NCI-H1092 (cell line): ENCODE results near the gene LMO2.

Source experiments
- DNase-seq: peaks from one replicate; lab custom pipeline; 2025; lab: John Stamatoyannopoulos, UW

LMO2 gene

DNA sequence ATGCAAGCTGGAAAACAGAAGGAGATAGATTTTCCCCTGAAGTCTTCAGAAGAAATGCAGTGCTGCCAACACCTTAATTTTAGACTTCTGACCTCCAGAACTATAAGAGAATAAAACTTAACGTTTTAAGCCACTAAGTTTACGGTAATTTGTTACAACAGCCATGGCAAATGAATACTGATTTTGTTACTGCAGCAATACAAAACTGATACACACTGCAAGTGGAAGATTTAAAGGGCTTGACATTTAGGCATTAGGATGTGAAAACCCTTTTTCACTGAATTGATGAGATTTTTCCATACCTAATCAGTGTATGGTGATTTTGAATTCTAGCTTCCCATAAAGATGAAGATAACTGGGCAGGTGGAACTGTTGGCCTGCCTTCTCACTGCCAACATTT is 22.1 kb upstream of the LMO2 start:
- no peak for DNase-seq

DNA sequence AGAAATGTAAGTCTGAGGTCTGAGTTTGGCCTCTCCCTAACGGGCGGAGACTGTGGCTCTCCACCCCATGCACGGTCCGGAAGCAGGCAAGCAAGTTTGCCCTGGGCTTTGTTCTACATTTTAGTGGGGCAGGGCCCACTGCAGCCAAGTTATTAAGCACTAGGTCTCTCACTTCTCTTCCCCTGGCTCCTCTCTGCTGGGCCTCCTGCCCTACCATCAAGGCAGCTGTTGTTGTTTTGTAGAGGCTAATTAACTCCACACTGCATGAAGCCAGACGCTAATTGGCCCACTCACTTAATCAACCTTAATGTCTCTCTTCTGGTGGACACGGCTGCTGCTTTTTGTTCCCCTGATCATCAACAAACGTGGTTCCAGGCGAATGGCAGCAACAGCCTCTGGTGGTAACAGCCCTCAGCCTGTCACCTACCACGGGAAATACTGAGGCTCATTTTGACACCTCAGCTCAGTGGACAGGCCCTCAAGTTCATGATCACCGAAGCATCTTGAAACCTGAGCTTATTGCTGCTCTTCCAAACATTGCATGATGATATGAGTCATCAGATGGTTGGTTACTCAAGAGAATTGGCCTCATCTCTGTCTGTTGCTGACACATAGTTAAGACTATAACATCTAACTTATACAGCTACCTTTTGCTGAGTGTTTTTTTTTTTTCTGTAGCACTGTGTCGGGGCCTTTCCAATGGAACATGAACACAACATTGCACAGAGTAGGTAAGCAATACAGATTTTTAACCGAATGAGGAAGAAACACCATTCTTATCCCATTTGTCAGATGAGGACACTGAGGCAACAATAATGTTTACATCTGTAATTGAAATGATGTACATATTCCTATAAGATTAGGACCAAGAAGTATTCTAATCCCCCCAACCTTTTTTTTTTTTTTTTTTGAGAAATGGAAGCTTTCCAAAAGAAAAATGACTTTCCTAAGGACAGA is 20.8 kb upstream of the LMO2 start:
- no peak for DNase-seq

DNA sequence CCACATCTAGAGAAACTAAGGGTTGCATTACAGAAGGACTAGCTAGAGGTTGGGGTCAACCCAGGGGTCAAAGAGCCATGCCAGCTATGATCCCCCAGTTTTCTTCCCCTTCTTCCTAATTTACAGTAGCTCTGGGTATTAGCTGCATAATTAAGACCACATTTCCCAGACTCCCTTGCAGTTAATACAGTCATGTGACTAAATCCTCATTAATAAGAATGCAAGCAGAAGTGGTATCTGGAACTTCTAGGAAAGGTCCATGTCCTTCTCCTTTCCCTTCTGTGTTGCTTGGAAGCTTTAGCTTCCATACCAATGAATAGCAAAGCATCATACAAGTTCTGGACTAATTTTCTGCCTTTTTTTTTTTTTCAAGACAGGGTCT is 19.1 kb upstream of the LMO2 start:
- no peak for DNase-seq

DNA sequence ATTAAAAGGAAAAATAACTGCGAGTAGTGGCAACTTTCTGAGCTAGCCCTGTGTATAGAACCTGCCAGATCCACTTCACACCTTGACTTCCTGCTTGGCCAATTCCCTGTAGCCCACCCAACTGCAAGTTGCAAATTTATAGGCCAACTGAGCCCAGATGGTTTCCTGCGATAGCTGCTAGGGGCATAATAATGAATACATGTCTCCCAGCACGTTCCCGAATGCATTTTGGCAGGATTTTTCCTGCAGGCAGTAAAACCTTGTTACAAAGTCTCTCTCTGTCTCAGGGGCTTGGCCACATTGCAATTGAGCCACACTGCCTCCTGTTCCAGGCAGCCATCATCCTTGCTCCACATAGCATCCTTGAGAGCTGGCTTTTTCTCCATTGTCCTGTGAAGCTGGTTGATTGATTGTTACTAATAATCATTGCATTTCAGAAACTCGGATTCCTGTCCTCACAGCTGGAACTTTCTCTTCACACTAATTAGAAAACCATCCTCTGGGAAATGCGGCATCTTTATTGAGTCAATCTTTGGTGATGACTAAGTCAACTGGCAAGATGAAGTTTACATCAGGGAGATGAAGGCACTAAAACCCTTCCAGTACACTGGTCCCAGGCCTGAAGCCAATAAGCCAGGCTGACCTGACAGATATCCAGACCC is 18.6 kb upstream of the LMO2 start:
- DNase-seq: no peak

DNA sequence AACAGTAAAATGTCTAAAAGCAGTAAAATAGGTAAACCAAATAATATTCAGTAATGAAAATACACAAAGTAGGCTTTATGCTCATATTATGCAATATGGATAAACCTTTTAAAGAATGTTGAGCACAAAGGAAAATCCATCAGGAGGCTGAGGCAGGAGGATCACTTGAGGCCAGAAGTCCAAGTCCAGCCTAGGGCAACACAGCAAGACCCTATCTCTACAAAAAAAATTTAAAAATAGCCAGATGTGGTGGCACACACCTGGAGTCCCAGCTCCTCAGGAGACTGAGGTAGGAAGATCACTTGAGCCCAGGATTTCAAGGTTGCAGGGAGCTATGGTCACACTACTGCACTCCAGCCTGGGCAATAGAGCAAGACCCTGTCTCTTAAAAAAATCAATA is 17.7 kb upstream of the LMO2 start:
- no peak for DNase-seq

DNA sequence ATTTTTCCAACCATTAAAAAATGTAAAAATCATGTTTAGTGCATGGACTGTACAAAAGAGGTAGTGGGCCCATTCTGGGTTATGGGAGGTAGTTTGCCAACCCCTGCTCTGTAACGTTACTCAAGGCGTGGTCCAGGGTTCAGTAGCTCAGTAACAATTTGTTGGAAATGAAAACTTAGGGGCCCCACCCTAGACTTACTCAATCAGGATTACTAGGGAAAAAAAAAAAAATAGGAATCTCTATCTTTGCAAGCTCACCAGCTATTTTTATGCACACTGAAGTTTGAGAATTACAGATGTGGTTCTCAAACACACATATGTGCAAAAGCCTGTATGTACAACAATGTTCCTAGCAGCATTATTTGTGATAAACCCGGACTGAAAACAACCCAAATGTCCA is 17.3 kb upstream of the LMO2 start:
- DNase-seq: no peak

DNA sequence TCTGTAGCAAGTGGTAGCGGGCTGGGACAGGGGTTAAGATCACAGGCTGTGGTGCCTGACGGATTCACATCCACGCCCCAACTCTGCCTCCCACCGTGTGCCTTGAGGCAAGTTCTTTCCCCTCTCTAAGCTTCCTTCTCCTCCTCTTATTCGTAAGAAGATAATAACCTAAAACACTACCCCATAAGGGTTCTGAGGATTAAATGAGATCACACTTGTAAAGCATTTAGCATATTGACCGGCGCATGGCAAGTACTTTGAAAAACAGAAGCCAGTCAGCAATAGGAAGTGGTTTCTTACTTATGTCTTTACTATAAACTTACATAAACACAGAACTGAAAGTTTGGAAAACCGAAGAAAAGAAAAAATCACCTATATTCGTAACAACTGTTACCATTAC is 15.5 kb upstream of the LMO2 start:
- no peak for DNase-seq

DNA sequence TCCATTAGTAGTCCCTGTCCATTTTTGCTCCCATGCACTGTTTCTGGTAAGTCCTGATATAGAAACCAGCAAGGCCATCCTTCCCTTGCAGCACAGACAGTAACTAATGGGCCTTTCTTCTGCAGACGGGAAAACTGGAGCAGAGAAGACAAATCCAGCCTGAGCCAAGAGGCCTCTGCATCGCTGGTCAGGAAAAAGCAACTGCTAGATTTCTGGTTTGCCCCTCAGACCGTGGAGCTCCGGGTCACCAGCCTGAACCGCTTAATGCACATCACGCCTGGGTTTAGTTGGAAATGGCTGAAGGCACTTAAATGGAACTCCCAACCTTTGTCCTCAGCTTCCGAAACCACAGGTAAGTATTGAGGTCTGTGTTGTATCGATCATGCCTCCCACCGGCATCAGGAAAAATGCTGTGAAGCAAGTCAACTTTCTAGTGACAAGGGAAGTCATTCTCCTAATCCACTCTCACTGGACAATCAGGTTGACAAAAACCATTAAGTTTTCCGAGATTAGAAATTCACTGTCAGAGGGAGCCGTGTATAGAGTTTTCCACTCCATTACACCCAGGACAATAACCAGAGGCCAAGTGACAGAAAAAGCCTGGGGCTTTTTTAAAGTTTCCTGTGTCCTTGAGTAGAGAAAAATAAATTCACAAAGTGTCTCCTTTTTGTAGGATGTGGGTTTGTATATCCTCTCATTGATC is 14.8 kb upstream of the LMO2 start:
- no peak for DNase-seq

DNA sequence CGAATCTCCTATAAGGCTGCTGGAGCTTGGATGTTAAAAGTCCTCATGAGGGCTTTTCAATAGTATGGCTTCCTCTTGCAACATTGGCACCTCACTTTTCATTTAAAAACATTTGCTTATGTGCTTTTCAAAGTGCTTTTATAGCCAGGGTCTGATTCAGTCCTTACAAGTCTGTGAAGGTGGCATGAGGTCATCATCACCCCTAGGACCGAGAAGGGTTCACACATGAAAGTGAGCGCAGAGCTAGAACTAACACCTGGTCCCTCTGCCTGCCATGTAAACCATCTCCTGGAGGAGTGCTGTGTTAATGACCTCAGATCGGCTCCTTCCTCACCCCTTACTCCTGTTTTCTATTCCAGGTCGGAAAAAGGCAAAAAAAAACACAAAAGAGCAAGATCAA is 12.2 kb upstream of the LMO2 start:
- DNase-seq: no peak

DNA sequence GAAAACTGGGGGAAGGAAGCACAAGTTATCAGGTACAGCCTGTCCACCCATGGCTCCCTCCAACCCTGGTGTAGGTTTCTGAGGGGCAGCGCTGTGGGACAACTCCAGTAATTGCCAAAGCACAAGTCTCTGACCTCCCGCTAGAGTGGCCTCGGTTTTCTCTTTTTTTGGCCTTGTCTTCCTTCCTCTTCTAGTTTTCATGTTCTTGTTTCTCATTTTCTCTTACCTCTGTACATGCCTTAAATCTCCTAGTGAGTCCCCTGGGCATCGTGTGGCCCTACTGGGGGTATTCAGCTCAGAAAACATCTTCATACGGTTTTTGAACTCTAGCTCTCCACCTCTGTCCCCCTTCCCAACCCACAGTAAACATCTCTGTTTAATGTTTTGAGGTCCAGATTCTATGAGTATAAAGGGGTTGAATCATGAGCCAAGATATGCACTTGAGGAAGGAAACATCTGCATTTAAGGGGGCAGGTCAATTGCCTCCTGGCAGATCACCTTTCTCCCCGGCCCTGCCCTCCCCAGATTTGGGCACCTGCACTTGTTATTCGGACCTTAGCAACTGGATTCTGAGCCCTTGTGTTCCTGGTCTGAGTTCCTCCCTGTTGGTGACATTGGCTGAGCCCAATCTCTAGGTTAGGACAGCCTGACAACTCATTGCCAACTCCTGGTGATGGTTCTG is 8.4 kb upstream of the LMO2 start:
- no peak for DNase-seq

DNA sequence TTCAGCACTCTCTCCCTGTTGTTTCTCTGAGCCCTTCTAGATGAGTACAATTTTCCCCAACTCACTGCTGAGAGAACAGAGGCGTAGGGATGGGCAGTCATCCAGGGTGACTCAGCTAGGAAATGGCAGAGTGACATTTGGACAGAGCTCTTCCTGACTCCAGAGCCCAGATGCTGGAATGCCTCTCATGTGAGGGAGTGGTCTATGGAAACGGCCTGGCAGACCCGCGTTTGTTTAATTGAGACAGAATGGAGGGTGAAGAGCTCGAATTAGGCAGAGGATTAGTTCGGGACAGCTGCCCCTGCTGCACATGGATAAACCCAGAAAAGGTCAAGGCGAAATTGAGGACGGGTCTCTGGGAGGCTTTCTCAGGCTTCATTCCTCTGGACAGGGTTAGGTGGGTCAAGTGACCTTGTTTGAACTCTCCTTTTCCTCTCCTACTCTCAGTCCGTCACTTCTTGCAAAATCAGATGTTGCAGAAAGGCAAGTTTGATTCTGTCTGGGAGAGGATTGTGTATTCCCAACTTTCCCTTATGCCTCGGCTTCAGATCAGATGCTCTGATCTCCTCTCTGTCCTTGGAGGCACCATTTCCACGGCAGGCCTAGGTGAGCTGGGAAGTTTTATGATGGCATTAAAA is 7.6 kb upstream of the LMO2 start:
- DNase-seq: no peak

DNA sequence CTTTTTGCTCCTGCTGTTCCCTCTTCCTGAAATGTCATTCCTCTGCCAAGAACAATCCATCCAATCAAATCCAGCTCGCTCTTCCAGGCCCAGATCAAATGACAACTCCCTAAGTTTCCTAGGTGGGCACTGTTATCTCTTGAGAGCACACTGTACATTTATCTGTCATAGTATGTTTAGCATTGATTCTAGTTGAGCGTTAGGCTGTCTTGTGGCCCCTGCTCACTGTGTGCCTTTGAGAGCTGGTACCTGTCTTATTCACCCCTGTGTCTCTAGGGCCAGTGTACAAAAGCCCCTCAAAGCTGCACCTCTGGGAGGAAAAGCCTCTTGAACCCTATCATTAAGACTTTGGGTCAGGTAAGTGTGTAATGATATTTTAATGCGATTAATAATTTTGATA is 7.1 kb upstream of the LMO2 start:
- no peak for DNase-seq

DNA sequence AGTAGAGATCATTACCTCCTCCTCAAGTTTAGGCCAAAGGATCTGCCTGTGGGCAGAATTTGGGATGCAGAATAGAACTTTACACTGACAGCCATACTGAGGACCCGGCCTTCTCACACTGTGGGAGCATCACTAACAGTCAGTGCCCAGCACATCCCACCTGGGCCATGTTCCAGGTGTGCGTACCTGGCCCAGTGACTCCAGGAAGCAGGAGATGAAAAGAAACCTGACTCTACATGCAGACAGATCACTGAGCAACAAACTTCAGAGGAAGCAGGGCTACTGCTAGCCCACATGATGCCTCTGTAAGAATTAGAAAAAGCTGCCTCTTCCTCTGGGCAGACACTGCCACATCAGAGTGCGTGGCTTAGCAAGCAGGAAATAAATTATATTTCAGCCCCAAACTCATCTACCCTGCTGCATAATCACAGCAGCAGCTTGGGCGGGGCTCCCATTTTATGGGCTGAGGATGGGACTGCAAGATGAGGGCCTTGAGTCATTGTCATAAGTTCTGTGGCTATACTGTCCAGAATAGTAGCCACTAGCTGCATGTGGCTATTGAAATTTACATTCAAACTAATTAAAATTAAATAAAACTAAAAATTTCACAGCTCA is 6.0 kb upstream of the LMO2 start:
- no peak for DNase-seq

DNA sequence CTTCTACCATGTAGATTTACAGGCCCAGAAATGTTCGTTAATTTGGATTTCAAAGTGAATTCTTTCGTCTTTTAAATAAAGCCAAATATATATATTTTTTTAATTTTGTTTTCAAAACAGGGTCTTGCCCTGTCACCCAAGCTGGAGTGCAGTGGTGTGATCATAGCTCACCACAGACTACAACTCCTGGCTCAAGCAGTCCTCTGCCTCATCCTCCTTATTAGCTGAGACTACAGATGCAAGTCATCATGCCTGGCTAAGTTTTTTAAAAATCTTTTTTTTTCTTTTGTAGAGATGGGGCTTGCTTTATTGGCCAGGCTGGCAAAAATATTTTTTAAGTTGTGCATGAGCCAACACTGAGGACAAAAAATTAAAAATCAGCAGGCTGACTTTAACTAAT is 5.0 kb upstream of the LMO2 start:
- no peak for DNase-seq

DNA sequence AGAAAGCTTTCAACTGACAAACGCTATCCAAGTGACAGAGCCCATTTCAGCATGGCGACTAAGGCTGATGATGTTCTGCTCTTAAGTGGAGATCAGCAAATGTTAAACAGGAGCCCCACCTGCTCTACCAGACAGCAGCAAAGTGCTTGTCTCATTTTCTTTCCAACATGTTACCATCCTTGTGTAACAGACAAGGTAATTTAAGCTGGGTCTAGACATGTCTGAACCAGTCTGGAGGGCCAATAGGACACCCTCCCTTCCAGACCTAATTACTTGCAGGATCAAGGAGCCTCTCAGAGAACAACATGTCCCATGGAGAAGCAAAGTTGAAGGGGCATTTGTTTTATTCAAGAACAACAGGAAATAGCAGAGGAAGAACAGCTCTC is 3.9 kb upstream of the LMO2 start:
- DNase-seq: no peak

DNA sequence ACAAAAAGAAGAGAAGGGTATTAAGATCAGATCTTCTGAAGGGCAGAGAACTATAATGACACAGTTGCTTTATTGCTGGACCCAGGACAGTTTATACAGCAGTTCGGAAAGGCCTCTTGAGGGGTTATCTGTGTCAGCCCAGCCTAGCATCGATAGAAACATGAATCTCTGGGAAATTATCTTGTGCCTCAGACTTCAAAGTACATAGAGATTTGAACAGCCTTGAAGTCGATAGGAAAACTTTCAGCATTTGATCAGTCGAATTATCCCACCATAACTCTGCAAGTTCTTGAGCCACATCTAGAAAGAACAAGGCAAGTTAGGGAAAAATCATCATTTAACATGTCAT is 2.5 kb upstream of the LMO2 start:
- DNase-seq: no peak

DNA sequence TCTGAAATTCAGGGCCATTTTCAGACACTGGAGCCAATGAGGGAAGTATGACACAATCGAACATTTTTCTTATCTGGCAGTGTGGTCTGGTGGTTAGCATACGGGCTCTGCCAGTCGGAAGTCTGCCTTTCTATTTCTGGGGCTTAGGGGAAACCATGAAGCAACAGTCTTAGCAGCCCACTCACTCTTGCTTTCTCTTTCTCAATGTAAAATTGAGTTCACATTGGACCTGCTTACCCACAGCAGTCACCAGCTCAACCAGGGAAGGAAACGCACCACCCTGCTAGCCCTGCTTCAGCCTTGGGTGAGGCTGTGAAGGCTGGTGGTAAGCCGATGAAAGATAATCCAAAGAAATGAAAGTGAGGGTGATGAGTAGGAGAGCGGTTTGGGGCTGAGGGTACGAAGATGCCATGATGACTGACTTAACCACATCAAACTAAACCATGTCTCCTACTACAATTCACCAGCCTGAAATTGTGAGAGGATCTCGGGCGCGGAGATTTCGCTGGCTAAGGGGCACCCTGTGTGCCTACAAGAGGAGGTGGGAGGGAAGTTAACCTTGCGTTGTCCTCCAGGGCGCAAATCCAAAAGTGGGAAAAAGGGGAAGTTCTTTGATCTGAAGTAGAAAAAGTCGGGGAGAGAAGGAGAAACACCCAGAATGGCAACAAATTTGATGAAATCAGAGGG is 2.0 kb upstream of the LMO2 start:
- DNase-seq: no peak

DNA sequence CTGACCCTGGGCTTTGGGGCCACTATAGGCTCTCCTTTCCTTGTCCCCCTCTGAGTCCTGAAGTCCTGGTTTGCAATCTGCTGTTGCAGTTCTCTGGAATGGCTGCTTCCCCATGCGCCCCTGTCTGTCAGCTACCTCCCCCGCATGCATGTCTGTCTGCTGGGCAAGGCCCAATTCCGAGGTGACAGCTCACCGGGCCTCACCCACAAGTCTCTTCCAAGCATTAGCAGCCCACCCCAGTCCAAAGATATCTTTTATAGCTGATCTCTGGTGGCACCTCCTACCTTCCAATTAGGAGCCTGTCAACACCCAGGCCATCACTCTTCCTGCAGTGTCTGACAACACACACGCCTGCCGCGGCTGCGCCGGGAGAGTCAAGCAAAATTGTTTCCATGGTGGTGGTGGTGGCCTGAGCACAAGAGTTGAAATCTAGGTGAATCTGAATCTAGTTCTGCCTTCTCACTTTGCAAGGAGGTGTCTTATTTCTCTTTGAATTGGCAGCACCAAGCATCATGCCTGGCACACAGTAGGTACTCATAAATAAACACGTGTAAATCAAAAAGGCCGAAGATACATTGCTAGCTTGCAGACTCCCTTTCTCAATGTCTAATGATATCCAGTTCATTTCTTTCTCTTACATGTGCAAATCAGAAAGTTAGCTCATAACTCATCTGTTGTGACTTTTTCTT is 1.2 kb upstream of the LMO2 start:
- no peak for DNase-seq

DNA sequence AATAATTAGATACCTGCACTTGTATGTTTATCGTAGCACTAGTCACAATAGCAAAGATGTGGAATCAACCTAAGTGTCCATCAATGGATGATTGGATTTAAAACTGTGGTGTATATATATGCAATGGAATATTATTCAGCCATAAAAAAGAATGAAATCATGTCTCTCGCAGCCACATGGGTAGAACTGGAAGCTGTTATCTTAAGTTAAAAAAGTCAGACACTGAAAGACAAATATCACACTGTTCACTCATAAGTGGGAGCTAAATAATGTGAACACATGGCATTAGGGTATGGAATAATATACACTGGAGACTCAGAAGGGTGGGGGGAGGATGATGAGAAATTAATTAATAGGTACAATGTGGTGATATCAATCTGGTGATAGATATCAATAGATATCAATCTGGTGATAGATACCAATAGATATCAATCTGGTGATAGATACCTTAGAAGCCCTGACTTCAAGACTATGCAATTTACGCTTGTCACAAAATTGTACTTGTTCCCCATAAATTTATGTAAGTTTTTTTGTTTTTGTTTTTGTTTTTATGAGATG is 2.0 kb downstream of the LMO2 start:
- DNase-seq: no peak

DNA sequence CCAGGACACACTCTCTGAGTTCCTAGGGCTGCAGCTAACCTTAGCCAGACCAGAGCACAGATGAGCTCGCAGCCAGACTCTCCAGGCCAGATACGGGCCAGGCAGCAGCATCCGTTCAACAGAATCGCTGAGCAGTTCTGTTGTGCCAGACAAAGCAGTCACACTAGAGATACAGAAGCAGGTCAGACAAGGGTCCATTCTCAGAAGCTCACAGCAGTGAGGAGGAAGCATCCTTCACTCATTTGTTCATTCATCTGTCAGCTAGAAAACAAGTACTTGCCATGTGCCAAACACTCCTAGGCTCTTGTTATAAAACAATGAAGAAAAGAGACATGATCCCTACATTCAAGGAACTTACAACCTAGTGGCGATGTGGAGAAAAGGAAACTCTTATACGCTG is 2.6 kb downstream of the LMO2 start:
- DNase-seq: no peak
